HepG2 (cell line): ENCODE data around the gene TADA2B. TPM values are rescaled to one million over a fixed set of nuclear protein-coding genes. Genes with fewer than 3 reads are reported as not detected.

ENCODE experiments used
- CEBPB ChIP-seq: IDR thresholded peaks from 2 replicates; pipeline ENCODE4 v1.6.1; 2011; ENCODE audit warnings: low read depth, low read length, improper control_type of control experiment, borderline replicate concordance
- HOXA9 ChIP-seq: sonication (generic); formaldehyde crosslinking; IDR thresholded peaks from 2 replicates; pipeline ENCODE4 v1.8.1; 2022; ENCODE audit warnings: missing genetic modification reagents, mild to moderate bottlenecking, moderate library complexity, borderline replicate concordance
- KLF11 ChIP-seq: IDR thresholded peaks from 2 replicates; pipeline ENCODE4 v1.6.1; 2016; ENCODE audit warnings: missing compliant biosample characterization
- RCOR2 ChIP-seq: IDR thresholded peaks from 2 replicates; pipeline ENCODE4 v1.6.1; 2016; ENCODE audit warnings: missing biosample characterization, missing genetic modification reagents
- RFXAP ChIP-seq: sonication (generic); formaldehyde crosslinking; IDR thresholded peaks from 2 replicates; pipeline ENCODE4 v1.4.0; 2020; ENCODE audit warnings: missing genetic modification reagents, borderline replicate concordance
- STAG1 ChIP-seq: sonication (generic); formaldehyde crosslinking; IDR thresholded peaks from 2 replicates; pipeline ENCODE4 v1.4.0; 2020; ENCODE audit warnings: missing genetic modification reagents
- ZFP36 ChIP-seq: fragments of 150-350 bp; IDR thresholded peaks from 2 replicates; pipeline ENCODE4 v1.6.1; 2018; ENCODE audit warnings: borderline replicate concordance, low read length, low read depth; ENCODE audit not compliant: partially characterized antibody
- ZNF317 ChIP-seq: sonication (generic); formaldehyde crosslinking; IDR thresholded peaks from 2 replicates; pipeline ENCODE4 v1.5.0; 2020; ENCODE audit warnings: mild to moderate bottlenecking, missing genetic modification reagents
- ZNF737 ChIP-seq: sonication (generic); formaldehyde crosslinking; IDR thresholded peaks from 2 replicates; pipeline ENCODE4 v1.5.0; 2020; ENCODE audit warnings: missing genetic modification reagents, mild to moderate bottlenecking, borderline replicate concordance
- ZNF788 ChIP-seq: sonication (generic); formaldehyde crosslinking; IDR thresholded peaks from 2 replicates; pipeline ENCODE4 v1.5.0; 2020; ENCODE audit warnings: mild to moderate bottlenecking, missing genetic modification reagents, borderline replicate concordance
- ZNF891 ChIP-seq: sonication (generic); formaldehyde crosslinking; IDR thresholded peaks from 2 replicates; pipeline ENCODE4 v1.5.0; 2020; ENCODE audit warnings: mild to moderate bottlenecking, missing genetic modification reagents
- ZSCAN12 ChIP-seq: sonication (generic); formaldehyde crosslinking; IDR thresholded peaks from 2 replicates; pipeline ENCODE4 v1.9.0; 2021; ENCODE audit warnings: mild to moderate bottlenecking, missing genetic modification reagents
- polyA plus RNA-seq, 8 experiments: library from polyadenylated mRNA; depleted of rRNA in 3 of 8; stranded (reverse) in 7 of 8; unstranded in 1 of 8; fragments of >200 nt; fragmentation: Illumina TruSeq in 4 of 8; extraction: Trizol in 4 of 8; gene quantifications; 2 replicates each; pipeline versions ENCODE4 v1.2.1 to v1.2.3, GENCODE V29; 2011 to 2016; ENCODE audit warnings: low read depth in 4 of 8, missing spikeins in 1 of 8, mixed read lengths in 1 of 8; ENCODE audit not compliant: insufficient read depth in 1 of 8
- total RNA-seq, 5 experiments: library from RNA; depleted of rRNA; stranded (reverse); fragments of >200 nt; fragmentation: Illumina TruSeq; extraction: Trizol; gene quantifications; 2 replicates each; pipeline ENCODE4 v1.2.3, GENCODE V29; 2016; ENCODE audit warnings: low read depth in 1 of 5
- TF ChIP-seq, protein P1 (sequence below): sonication (generic); formaldehyde crosslinking; IDR thresholded peaks from 2 replicates; pipeline ENCODE4 v1.8.0; 2022; ENCODE audit warnings: missing genetic modification reagents, mild to moderate bottlenecking, inconsistent platforms, borderline replicate concordance
- TF ChIP-seq, protein P2 (sequence below): sonication (generic); formaldehyde crosslinking; IDR thresholded peaks from 2 replicates; pipeline ENCODE4 v1.8.0; 2022; ENCODE audit warnings: mild to moderate bottlenecking, missing genetic modification reagents, borderline replicate concordance
- TF ChIP-seq, protein P3 (sequence below): sonication (generic); formaldehyde crosslinking; IDR thresholded peaks from 2 replicates; pipeline ENCODE4 v1.4.0; 2020; ENCODE audit warnings: missing genetic modification reagents
- TF ChIP-seq, protein P4 (sequence below): sonication (generic); formaldehyde crosslinking; IDR thresholded peaks from 2 replicates; pipeline ENCODE4 v1.5.1; 2020; ENCODE audit warnings: missing genetic modification reagents, mild to moderate bottlenecking, borderline replicate concordance
- TF ChIP-seq, protein P5 (sequence below): sonication (generic); formaldehyde crosslinking; IDR thresholded peaks from 2 replicates; pipeline ENCODE4 v1.4.0; 2020; ENCODE audit warnings: missing genetic modification reagents
- TF ChIP-seq, protein P6 (sequence below): IDR thresholded peaks from 2 replicates; pipeline ENCODE4 v1.6.1; 2016; ENCODE audit warnings: low read depth, borderline replicate concordance

The TADA2B gene
- total and polyA plus RNA-seq, 2 of the 13 experiments (the other 11 are each of a cell fraction or from before 2014, with no cell fraction given): 4.6 to 8.9 TPM

DNA sequence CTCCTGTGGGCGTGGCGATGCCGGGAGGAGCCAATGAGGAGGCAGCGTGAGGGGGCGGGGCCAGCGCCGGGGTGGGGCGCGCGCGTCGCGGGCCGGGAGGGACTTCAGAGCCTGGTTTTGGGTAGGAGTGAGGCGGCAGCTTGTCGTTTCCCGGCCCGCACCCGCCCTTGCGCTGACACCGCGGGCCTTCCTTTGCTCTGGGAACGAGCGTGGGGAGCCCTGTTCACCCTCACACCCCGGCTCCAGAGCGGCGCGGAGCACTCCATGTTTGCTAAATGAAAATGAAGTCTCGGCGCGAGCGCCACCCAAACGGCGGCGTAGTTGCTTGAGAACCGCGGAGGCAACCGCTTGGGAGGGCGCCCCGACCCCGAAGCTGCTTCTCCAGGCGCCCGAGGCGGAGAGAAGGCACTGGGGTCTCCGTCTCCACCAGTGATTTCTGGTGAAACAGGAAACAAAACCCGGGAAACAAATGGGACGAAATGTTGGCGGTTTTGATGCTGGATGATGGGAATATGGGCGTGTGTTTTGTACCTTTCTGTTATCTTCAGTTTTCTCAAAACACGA is 25.2 kb downstream of the TADA2B start (continued):
- TF ChIP-seq, protein P1, sequence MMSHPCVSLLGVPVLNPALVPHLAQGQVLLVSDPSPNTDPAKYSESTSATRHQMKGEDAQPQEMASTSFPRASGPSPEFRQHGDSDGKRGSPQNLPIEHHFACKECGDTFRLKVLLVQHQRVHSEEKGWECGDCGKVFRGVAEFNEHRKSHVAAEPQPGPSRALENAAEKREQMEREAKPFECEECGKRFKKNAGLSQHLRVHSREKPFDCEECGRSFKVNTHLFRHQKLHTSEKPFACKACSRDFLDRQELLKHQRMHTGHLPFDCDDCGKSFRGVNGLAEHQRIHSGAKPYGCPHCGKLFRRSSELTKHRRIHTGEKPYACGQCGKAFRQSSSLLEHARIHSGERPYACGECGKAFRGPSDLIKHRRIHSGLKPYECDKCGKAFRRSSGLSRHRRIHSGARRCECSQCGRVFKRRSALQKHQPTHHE (CRISPR knock-in tag): no peak
- TF ChIP-seq, protein P2, sequence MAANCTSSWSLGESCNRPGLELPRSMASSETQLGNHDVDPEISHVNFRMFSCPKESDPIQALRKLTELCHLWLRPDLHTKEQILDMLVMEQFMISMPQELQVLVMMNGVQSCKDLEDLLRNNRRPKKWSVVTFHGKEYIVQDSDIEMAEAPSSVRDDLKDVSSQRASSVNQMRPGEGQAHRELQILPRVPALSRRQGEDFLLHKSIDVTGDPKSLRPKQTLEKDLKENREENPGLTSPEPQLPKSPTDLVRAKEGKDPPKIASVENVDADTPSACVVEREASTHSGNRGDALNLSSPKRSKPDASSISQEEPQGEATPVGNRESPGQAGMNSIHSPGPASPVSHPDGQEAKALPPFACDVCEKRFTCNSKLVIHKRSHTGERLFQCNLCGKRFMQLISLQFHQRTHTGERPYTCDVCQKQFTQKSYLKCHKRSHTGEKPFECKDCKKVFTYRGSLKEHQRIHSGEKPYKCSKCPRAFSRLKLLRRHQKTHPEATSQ: 0 out of 2 replicates have a peak, but pooled peaks have one; percentile 48
- TF ChIP-seq, protein P3, sequence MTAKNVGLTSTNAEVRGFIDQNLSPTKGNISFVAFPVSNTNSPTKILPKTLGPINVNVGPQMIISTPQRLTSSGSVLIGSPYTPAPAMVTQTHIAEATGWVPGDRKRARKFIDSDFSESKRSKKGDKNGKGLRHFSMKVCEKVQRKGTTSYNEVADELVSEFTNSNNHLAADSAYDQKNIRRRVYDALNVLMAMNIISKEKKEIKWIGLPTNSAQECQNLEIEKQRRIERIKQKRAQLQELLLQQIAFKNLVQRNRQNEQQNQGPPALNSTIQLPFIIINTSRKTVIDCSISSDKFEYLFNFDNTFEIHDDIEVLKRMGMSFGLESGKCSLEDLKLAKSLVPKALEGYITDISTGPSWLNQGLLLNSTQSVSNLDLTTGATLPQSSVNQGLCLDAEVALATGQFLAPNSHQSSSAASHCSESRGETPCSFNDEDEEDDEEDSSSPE: no peak
- TF ChIP-seq CEBPB: no peak
- no peak for TF ChIP-seq RCOR2 (CRISPR knock-in tag)
- TF ChIP-seq, protein P4, sequence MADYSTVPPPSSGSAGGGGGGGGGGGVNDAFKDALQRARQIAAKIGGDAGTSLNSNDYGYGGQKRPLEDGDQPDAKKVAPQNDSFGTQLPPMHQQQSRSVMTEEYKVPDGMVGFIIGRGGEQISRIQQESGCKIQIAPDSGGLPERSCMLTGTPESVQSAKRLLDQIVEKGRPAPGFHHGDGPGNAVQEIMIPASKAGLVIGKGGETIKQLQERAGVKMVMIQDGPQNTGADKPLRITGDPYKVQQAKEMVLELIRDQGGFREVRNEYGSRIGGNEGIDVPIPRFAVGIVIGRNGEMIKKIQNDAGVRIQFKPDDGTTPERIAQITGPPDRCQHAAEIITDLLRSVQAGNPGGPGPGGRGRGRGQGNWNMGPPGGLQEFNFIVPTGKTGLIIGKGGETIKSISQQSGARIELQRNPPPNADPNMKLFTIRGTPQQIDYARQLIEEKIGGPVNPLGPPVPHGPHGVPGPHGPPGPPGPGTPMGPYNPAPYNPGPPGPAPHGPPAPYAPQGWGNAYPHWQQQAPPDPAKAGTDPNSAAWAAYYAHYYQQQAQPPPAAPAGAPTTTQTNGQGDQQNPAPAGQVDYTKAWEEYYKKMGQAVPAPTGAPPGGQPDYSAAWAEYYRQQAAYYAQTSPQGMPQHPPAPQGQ (CRISPR knock-in tag): no peak
- no peak for TF ChIP-seq RFXAP (CRISPR knock-in tag)
- no peak for TF ChIP-seq ZFP36
- TF ChIP-seq ZNF891 (CRISPR knock-in tag): no peak
- 0 out of 2 replicates have a peak, but pooled peaks have one; percentile 19 for TF ChIP-seq ZNF788 (CRISPR knock-in tag)
- TF ChIP-seq, protein P5, sequence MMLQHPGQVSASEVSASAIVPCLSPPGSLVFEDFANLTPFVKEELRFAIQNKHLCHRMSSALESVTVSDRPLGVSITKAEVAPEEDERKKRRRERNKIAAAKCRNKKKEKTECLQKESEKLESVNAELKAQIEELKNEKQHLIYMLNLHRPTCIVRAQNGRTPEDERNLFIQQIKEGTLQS (CRISPR knock-in tag): no peak
- no peak for TF ChIP-seq ZNF737 (CRISPR knock-in tag)
- TF ChIP-seq, protein P6, sequence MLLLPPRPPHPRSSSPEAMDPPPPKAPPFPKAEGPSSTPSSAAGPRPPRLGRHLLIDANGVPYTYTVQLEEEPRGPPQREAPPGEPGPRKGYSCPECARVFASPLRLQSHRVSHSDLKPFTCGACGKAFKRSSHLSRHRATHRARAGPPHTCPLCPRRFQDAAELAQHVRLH (CRISPR knock-in tag): no peak
- TF ChIP-seq KLF11 (CRISPR knock-in tag): 0 out of 2 replicates have a peak, but pooled peaks have one; percentile 11
- TF ChIP-seq ZSCAN12 (CRISPR knock-in tag): peak; percentile 73; the same call in 1 of the 2 replicates
- no peak for TF ChIP-seq ZNF317
- 0 out of 2 replicates have a peak, but pooled peaks have one; percentile 13 for TF ChIP-seq STAG1
- TF ChIP-seq HOXA9: no peak
